ENCODE results near the gene CAPN5.
"Not testable (repeated sequence)": the region's sequence is repeated elsewhere in the genome, so short reads cannot be mapped to it uniquely, and the experiment has no call there.

CAPN5 gene

GRCh38 chr11:77053217-77054015 is 13.4 kb upstream of the CAPN5 start:
- H3K9me3 Mint-ChIP-seq, result no peaks in the 10 kb centered on the region
- no peak overlapping the region for H3K27ac Mint-ChIP-seq
- no peak overlapping the region for H3K4me3 Mint-ChIP-seq
- H3K36me3 Mint-ChIP-seq (ENCODE audit: low read depth), result no peaks in the 10 kb centered on the region
- H3K27me3 Mint-ChIP-seq, result no peaks in the 10 kb centered on the region
- no peaks in the 10 kb centered on the region for H3K4me1 Mint-ChIP-seq (ENCODE audit: low read depth)

GRCh38 chr11:77054084-77054483 is 12.7 kb upstream of the CAPN5 start:
- no peaks in the 10 kb centered on the region for H3K4me1 Mint-ChIP-seq (ENCODE audit: low read depth)
- no peaks in the 10 kb centered on the region for H3K36me3 Mint-ChIP-seq (ENCODE audit: low read depth)
- no peak overlapping the region for H3K27ac Mint-ChIP-seq
- no peaks in the 10 kb centered on the region for H3K27me3 Mint-ChIP-seq
- H3K9me3 Mint-ChIP-seq, result no peaks in the 10 kb centered on the region
- no peak overlapping the region for H3K4me3 Mint-ChIP-seq

GRCh38 chr11:77055101-77055561 is 11.6 kb upstream of the CAPN5 start:
- H3K27ac Mint-ChIP-seq, result no peak overlapping the region

GRCh38 chr11:77055913-77056312 is 10.9 kb upstream of the CAPN5 start:
- no peaks in the 10 kb centered on the region for H3K9me3 Mint-ChIP-seq
- H3K4me1 Mint-ChIP-seq (ENCODE audit: low read depth), result no peaks in the 10 kb centered on the region
- no peaks in the 10 kb centered on the region for H3K36me3 Mint-ChIP-seq (ENCODE audit: low read depth)
- no peak overlapping the region for H3K27ac Mint-ChIP-seq
- H3K27me3 Mint-ChIP-seq, result no peaks in the 10 kb centered on the region
- no peak overlapping the region for H3K4me3 Mint-ChIP-seq

More at GRCh38 chr11:77055101-77055561, 11.6 kb upstream of the CAPN5 start:
- H3K4me3 Mint-ChIP-seq, result no peak overlapping the region
- H3K9me3 Mint-ChIP-seq, result no peaks in the 10 kb centered on the region
- H3K4me1 Mint-ChIP-seq (ENCODE audit: low read depth), result no peaks in the 10 kb centered on the region
- H3K36me3 Mint-ChIP-seq (ENCODE audit: low read depth), result no peaks in the 10 kb centered on the region
- H3K27me3 Mint-ChIP-seq, result no peaks in the 10 kb centered on the region

GRCh38 chr11:77056814-77057402 is 9.9 kb upstream of the CAPN5 start:
- Mint-ChIP-seq H3K4me3 (no peak overlapping the region), H3K27ac (no peak overlapping the region), H3K27me3 (no peaks in the 10 kb centered on the region)

GRCh38 chr11:77057938-77058474 is 8.8 kb upstream of the CAPN5 start:
- no peak overlapping the region for H3K27ac Mint-ChIP-seq
- no peaks in the 10 kb centered on the region for H3K9me3 Mint-ChIP-seq
- H3K27me3 Mint-ChIP-seq, result no peaks in the 10 kb centered on the region
- H3K4me3 Mint-ChIP-seq, result no peak overlapping the region
- H3K4me1 Mint-ChIP-seq (ENCODE audit: low read depth), result no peaks in the 10 kb centered on the region
- H3K36me3 Mint-ChIP-seq (ENCODE audit: low read depth), result no peaks in the 10 kb centered on the region

More at GRCh38 chr11:77056814-77057402, 9.9 kb upstream of the CAPN5 start:
- Mint-ChIP-seq H3K9me3 (no peaks in the 10 kb centered on the region), H3K36me3 (ENCODE audit: low read depth) (no peaks in the 10 kb centered on the region), H3K4me1 (ENCODE audit: low read depth) (no peaks in the 10 kb centered on the region)

GRCh38 chr11:77058900-77059299 is 7.9 kb upstream of the CAPN5 start:
- H3K27ac Mint-ChIP-seq, result no peak overlapping the region
- H3K27me3 Mint-ChIP-seq, result no peaks in the 10 kb centered on the region
- H3K36me3 Mint-ChIP-seq (ENCODE audit: low read depth), result no peaks in the 10 kb centered on the region
- no peaks in the 10 kb centered on the region for H3K9me3 Mint-ChIP-seq
- no peak overlapping the region for H3K4me3 Mint-ChIP-seq
- H3K4me1 Mint-ChIP-seq (ENCODE audit: low read depth), result no peaks in the 10 kb centered on the region

- no peaks in the 10 kb centered on the region for H3K27me3 Mint-ChIP-seq
- H3K9me3 Mint-ChIP-seq, result no peaks in the 10 kb centered on the region
- no peaks in the 10 kb centered on the region for H3K4me1 Mint-ChIP-seq (ENCODE audit: low read depth)
- H3K4me3 Mint-ChIP-seq, result no peak overlapping the region
- no peaks in the 10 kb centered on the region for H3K36me3 Mint-ChIP-seq (ENCODE audit: low read depth)
- no peak overlapping the region for H3K27ac Mint-ChIP-seq
These were observed 7.0 kb upstream of the CAPN5 start for GRCh38 chr11:77059806-77060205.

- H3K27ac Mint-ChIP-seq, result no peak overlapping the region
- H3K4me3 Mint-ChIP-seq, result no peak overlapping the region
- H3K36me3 Mint-ChIP-seq (ENCODE audit: low read depth), result no peaks in the 10 kb centered on the region
- no peaks in the 10 kb centered on the region for H3K9me3 Mint-ChIP-seq
- no peaks in the 10 kb centered on the region for H3K4me1 Mint-ChIP-seq (ENCODE audit: low read depth)
- H3K27me3 Mint-ChIP-seq, result no peaks in the 10 kb centered on the region
These were observed 6.5 kb upstream of the CAPN5 start for GRCh38 chr11:77060234-77060633.

- H3K36me3 Mint-ChIP-seq (ENCODE audit: low read depth); H3K9me3 Mint-ChIP-seq; H3K27ac Mint-ChIP-seq; H3K27me3 Mint-ChIP-seq; H3K4me1 Mint-ChIP-seq (ENCODE audit: low read depth); H3K4me3 Mint-ChIP-seq: not testable (repeated sequence)
These were observed 5.5 kb upstream of the CAPN5 start for GRCh38 chr11:77061258-77061657.

- Mint-ChIP-seq H3K4me3 (no peak overlapping the region), H3K9me3 (no peaks in the 10 kb centered on the region), H3K27me3 (no peaks in the 10 kb centered on the region), H3K4me1 (ENCODE audit: low read depth) (peaks cover 5% of the 10 kb centered on the region), H3K27ac (no peak overlapping the region), H3K36me3 (ENCODE audit: low read depth) (no peaks in the 10 kb centered on the region)
These were observed 3.8 kb upstream of the CAPN5 start for GRCh38 chr11:77062924-77063323.

- Mint-ChIP-seq H3K27me3 (no peaks in the 10 kb centered on the region), H3K9me3 (no peaks in the 10 kb centered on the region), H3K27ac (no peak overlapping the region), H3K36me3 (ENCODE audit: low read depth) (no peaks in the 10 kb centered on the region), H3K4me1 (ENCODE audit: low read depth) (peaks cover 5% of the 10 kb centered on the region), H3K4me3 (no peak overlapping the region)
These were observed 3.4 kb upstream of the CAPN5 start for GRCh38 chr11:77063407-77063806.

- H3K27ac Mint-ChIP-seq, result no peak overlapping the region
- no peak overlapping the region for H3K4me3 Mint-ChIP-seq
- no peaks in the 10 kb centered on the region for H3K9me3 Mint-ChIP-seq
- no peaks in the 10 kb centered on the region for H3K36me3 Mint-ChIP-seq (ENCODE audit: low read depth)
- H3K27me3 Mint-ChIP-seq, result no peaks in the 10 kb centered on the region
- peaks cover 5% of the 10 kb centered on the region for H3K4me1 Mint-ChIP-seq (ENCODE audit: low read depth)
These were observed 2.9 kb upstream of the CAPN5 start for GRCh38 chr11:77063861-77064260.

- Mint-ChIP-seq H3K27ac (no peak overlapping the region), H3K4me3 (no peak overlapping the region)
These were observed 2.0 kb upstream of the CAPN5 start for GRCh38 chr11:77064648-77065217.

GRCh38 chr11:77065878-77066228 is 918 bp upstream of the CAPN5 start:
- Mint-ChIP-seq H3K4me3 (peak overlapping the region; percentile 79), H3K36me3 (ENCODE audit: low read depth) (no peaks in the 10 kb centered on the region), H3K9me3 (no peaks in the 10 kb centered on the region), H3K27me3 (no peaks in the 10 kb centered on the region), H3K4me1 (ENCODE audit: low read depth) (peaks cover 5% of the 10 kb centered on the region), H3K27ac (peak overlapping the region; percentile 49)

More at GRCh38 chr11:77064648-77065217, 2.0 kb upstream of the CAPN5 start:
- Mint-ChIP-seq H3K36me3 (ENCODE audit: low read depth) (no peaks in the 10 kb centered on the region), H3K9me3 (no peaks in the 10 kb centered on the region), H3K4me1 (ENCODE audit: low read depth) (peaks cover 5% of the 10 kb centered on the region), H3K27me3 (no peaks in the 10 kb centered on the region)

Data from stimulated activated naive CD8-positive, alpha-beta T cell treated with anti-CD3 and anti-CD28 coated beads, Interleukin-15, Interleukin-2, amounts not matched to agents 100 ng/mL and 50 ng/mL, for 24 hours (primary cell).